WTC11 (cell line): ENCODE data around the gene WWP2.

ENCODE experiments used
- AFF4 ChIP-seq: sonication (generic); formaldehyde crosslinking; IDR thresholded peaks from 2 replicates; pipeline ENCODE4 v1.8.1; 2023; ENCODE audit warnings: mild to moderate bottlenecking, missing genetic modification reagents, borderline replicate concordance
- ATF2 ChIP-seq: sonication (generic); formaldehyde crosslinking; IDR thresholded peaks from 2 replicates; pipeline ENCODE4 v1.8.1; 2022; ENCODE audit warnings: low read depth, missing genetic modification reagents, borderline replicate concordance
- ATF3 ChIP-seq: sonication (generic); formaldehyde crosslinking; conservative IDR thresholded peaks from 2 replicates; pipeline ENCODE4 v1.8.1; 2022; ENCODE audit warnings: mild to moderate bottlenecking, missing genetic modification reagents
- CTCF ChIP-seq: fragments of 200-600 bp; IDR thresholded peaks from 2 replicates; pipeline ENCODE4 v1.8.0; 2022; ENCODE audit warnings: antibody characterized with exemption
- EMX1 ChIP-seq: fragments of 250-450 bp; sonication (Bioruptor Pico); IDR thresholded peaks from 2 replicates; pipeline ENCODE4 v1.8.0; 2021; ENCODE audit warnings: mild to moderate bottlenecking
- FOXJ3 ChIP-seq: sonication (generic); formaldehyde crosslinking; IDR thresholded peaks from 2 replicates; pipeline ENCODE4 v1.9.0; 2021; ENCODE audit warnings: missing genetic modification reagents, mild to moderate bottlenecking, borderline replicate concordance
- FOXP4 ChIP-seq: sonication (generic); formaldehyde crosslinking; IDR thresholded peaks from 2 replicates; pipeline ENCODE4 v1.8.0; 2022; ENCODE audit warnings: mild to moderate bottlenecking, missing genetic modification reagents
- MAX ChIP-seq: sonication (generic); formaldehyde crosslinking; IDR thresholded peaks from 2 replicates; pipeline ENCODE4 v1.8.0; 2022; ENCODE audit warnings: mild to moderate bottlenecking, missing genetic modification reagents
- RORB ChIP-seq: fragments of 250-450 bp; sonication (Bioruptor Pico); IDR thresholded peaks from 2 replicates; pipeline ENCODE4 v1.9.0; 2021; ENCODE audit warnings: mild to moderate bottlenecking
- SP1 ChIP-seq: sonication (generic); formaldehyde crosslinking; conservative IDR thresholded peaks from 2 replicates; pipeline ENCODE4 v1.8.1; 2022; ENCODE audit warnings: missing genetic modification reagents
- TP53 ChIP-seq: sonication (generic); formaldehyde crosslinking; IDR thresholded peaks from 2 replicates; pipeline ENCODE4 v1.8.1; 2023; ENCODE audit warnings: mild to moderate bottlenecking, missing genetic modification reagents
- USF2 ChIP-seq: sonication (generic); formaldehyde crosslinking; IDR thresholded peaks from 2 replicates; pipeline ENCODE4 v1.8.1; 2023; ENCODE audit warnings: mild to moderate bottlenecking, missing genetic modification reagents, moderate library complexity
- ZNF121 ChIP-seq: sonication (generic); formaldehyde crosslinking; IDR thresholded peaks from 2 replicates; pipeline ENCODE4 v1.8.0; 2023; ENCODE audit warnings: missing genetic modification reagents

GRCh38 chr16:69741951-69742904 is 19.9 kb upstream of the WWP2 start:
- TF ChIP-seq ATF2 (CRISPR knock-in tag) (no peak), ZNF121 (no peak), EMX1 (CRISPR knock-in tag) (no peak), CTCF (no peak), FOXP4 (CRISPR knock-in tag) (no peak), FOXJ3 (CRISPR knock-in tag) (no peak), USF2 (CRISPR knock-in tag) (no peak), RORB (CRISPR knock-in tag) (no peak), TP53 (CRISPR knock-in tag) (no peak), ATF3 (CRISPR knock-in tag) (no peak), SP1 (CRISPR knock-in tag) (no peak), AFF4 (CRISPR knock-in tag) (no peak), MAX (CRISPR knock-in tag) (no peak)
